SHP77 (cell line): ENCODE results near the gene ATXN2.
A peak's percentile ranks its signal among the peaks of the same experiment; 100 is the strongest.

Experiments
- DNase-seq, 2 experiments: peaks; one replicate each; lab custom pipeline; 2025; lab: John Stamatoyannopoulos, UW

Gene ATXN2

GRCh38 chr12:111417784-111418593, 181.1 kb downstream of the ATXN2 start:
- DNase-seq: no peak

DNA sequence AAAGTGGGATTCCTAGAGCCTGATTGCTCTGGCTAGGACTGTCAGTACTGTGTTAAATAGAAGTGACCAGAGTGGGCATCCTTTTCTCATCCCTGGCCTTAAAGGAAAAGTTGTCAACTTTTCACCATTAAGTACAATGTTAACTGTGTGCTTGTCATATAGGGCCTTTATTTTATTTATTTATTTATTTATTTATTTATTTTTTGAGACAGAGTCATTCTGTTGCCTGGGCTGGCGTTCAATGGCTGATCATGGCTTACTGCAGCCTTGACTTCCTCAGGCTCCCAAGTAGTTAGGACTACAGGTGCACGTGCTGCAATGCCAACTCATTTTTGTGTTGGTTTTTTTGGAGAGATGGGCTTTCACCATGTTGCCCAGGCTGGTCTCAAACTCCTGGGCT, 181.8 kb downstream of the ATXN2 start:
- DNase-seq: no peak

DNA sequence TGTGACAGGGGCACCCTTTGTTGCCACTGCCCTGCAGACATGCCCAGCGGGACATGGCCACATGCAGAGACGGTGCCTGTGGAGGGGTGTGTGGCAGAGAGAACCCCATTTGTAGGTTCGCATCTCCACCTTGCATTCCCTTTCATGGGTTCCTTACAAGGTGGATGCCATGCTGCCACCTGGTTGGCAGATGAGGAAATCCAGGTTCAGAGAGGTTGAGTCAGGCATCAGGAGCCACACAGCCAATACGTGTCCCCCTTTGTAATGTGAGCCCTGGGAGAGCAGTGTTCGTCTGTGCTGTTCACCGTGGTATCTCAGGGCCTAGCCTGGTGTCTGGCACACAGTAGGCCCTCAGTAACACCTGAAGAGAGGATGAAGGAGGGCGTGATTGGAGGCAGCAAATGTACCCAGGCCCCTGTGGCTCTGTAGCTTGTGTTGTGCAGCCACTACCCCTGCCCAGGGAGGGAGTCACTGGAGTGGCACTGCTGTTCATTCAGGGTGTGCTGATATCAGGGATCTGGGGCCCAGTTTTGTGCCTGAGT, 184.3 kb downstream of the ATXN2 start:
- no peak for DNase-seq

- no peak for DNase-seq
Measured at GRCh38 chr12:111413442-111414086, 185.6 kb downstream of the ATXN2 start.

- DNase-seq: no peak
Measured at GRCh38 chr12:111412830-111413441, 186.2 kb downstream of the ATXN2 start.

- no peak for DNase-seq
Measured at GRCh38 chr12:111412007-111412829, 186.9 kb downstream of the ATXN2 start.

- DNase-seq: no peak
Measured at GRCh38 chr12:111411185-111411764, 187.8 kb downstream of the ATXN2 start.

- DNase-seq: no peak
Measured at GRCh38 chr12:111410431-111411184, 188.5 kb downstream of the ATXN2 start.

DNA sequence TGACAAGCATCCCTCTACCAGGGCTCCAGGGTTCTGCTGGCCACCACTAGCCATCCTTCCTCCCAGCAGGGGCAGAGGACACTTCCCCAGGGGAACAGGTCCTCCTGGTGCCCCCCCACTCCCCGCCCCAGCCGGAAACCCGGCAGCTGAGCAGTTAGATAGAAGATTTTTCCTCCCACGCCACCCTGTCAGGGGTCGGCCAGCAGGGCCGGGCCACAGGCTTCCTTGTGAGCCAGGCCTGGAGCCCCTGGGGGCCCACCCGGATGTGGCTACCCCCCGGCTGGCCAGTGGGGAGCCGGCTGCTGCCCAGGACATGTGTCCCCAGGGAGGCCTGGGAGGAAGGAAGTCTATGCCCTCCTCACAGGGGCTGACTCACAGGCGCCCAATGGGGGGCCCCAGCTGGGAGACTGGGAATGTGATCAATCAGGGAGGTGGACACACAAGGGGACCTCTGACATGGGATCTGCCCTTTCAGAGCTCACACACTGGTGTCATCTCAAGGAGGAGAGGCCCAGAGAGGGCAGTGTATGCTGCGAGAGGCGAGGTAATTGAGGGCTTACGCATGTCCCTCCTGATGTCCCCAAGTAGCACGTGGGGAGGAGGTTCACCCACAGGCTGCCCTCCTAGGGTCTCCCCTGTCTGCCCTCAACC, 189.2 kb downstream of the ATXN2 start:
- no peak for DNase-seq

- DNase-seq: no peak
Measured at GRCh38 chr12:111409403-111409779, 189.7 kb downstream of the ATXN2 start.

- DNase-seq: no peak
Measured at GRCh38 chr12:111408686-111409402, 190.3 kb downstream of the ATXN2 start.

GRCh38 chr12:111408116-111408440, 191.0 kb downstream of the ATXN2 start:
- DNase-seq: no peak

DNA sequence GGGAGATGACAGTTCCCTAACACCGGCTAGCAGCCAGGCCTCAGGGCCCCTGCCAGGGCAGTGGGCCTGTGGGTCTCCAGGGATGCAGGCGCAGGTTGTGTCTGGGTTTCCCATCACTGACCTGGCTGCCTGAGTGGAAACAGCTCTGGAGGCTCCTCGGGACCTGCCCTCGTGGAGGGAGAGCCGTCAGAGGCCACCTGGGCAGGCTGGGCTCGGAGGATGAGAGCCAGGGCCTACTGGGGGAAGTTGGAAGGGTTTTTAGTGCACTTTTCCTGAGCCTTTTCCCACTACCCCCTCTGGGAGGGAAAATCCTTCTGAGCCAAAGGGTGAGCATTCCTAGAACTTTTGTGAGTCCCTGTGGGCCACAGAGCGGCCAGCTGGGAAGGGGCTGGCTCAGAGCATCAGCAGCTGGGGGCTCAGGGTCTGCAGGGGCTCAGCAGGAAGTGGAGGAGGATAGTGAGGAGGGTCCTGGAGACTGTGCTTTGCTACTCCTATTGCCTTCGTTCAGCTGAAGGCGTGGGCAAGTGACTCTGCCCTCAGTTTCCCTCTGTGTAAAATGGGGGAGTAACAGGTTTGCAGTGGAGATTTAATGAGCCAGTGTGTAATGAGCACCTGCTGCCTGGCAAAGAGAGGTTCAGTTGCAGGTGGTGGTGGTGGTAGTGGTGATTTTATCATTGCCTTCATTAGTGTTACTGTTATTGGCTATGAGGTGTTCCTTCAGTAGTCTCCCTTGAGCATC, 191.6 kb downstream of the ATXN2 start:
- DNase-seq: no peak

- no peak for DNase-seq
Measured at GRCh38 chr12:111406474-111407376, 192.4 kb downstream of the ATXN2 start.

DNA sequence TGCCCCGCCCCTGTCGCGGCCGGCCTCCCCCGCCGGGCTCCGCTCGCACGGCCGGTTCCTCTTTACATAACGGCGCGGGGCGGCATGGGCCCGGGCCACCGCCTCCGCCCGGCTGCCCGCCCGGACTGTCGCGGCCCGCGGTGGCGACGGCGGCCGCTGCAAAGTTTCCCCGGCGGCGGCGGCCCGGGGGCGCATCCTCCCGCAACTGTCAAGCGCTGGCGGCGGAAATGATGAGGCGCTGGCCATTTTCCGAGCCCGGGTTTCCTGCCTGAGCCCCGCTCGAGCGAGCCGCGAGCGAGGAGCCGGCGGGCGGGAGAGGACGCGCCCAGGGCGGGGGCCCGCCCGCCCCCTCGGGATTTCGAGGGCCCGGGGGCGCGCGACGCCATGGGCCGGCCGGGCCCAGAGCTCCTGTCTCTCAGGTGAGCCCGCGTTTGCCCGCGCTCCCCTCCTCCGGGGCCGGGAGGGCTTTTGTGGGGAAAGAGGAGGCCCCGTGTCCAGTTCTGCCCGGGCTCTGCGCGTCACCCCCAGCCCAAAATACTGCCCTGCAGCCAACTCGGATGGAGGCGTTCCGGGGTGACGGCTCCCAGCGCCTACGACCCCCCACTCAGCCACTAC, 193.1 kb downstream of the ATXN2 start, which contains the start of gene SH2B3:
SH2B3 (plus strand) TSS at position 65 of the 615 bp plus-strand sequence. CDS start 12,223 bp downstream, outside the sequence.
- peak in 1 of 2 experiments; percentile 65 for DNase-seq

DNA sequence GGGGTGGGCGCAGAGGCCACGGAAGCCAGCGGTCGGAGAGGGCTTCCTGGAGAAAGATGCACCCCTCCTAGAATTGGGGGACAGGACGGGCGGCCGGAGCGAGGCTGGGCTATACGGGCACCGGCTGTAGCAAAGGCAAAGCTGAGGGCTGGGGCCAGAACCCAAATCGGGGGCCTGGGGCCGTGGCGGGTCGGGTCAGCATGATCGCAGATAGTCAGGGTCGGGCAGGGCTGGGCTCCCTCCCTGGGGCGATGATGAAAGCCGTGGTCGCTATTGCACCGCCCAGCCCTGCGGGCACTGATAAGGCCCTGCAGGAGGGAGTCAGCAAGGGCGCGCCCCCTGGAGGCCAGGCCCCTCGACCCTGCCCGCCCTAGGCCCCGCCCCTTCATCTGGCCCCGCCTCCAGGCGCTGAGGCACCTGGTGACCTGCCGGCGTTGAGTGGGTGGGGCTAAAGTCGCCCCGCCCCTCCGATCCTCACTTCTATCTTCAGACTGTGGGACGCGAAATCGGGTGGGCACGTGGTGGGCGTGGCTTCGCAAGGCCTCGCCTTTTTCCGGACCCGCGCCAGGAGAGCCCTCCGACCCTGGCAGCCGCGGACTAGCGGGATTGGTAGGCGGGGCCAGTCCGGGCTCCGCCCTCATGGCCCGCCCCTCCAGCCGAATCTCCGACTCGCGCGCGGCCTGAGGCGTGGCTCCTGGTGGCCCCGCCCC, 193.8 kb downstream of the ATXN2 start:
- peak; percentile 89 to 91 for DNase-seq
